GM21529 (cell line): ENCODE data around the gene PRDX1.
"Not testable (repeated sequence)": the region's sequence is repeated elsewhere in the genome, so short reads cannot be mapped to it uniquely, and the experiment has no call there.

ENCODE experiments used
- ATAC-seq: cut with Tn5 transposase; IDR thresholded peaks from one replicate; pipeline ENCODE4 v1.9.1; 2021; ENCODE audit not compliant: unreplicated experiment

The PRDX1 gene

DNA sequence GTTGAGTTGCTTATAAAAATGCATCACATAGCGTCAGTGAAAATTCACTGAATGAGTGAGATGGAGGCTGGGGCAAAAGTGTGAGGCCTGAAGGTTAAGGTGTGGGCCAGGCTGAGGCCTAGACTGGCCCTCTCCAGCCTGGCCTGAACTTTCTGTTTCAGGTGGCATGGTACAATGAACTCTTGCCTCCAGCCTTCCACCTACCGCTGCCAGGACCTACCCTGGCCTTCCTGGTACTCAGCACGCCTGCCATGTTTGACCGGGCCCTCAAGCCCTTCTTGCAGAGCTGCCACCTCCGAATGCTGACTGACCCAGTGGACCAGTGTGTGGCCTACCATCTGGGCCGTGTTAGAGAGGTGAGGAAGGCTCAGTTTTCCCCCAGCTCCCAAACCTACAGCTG is 14.5 kb downstream of the PRDX1 start:
- ATAC-seq = no peak

DNA sequence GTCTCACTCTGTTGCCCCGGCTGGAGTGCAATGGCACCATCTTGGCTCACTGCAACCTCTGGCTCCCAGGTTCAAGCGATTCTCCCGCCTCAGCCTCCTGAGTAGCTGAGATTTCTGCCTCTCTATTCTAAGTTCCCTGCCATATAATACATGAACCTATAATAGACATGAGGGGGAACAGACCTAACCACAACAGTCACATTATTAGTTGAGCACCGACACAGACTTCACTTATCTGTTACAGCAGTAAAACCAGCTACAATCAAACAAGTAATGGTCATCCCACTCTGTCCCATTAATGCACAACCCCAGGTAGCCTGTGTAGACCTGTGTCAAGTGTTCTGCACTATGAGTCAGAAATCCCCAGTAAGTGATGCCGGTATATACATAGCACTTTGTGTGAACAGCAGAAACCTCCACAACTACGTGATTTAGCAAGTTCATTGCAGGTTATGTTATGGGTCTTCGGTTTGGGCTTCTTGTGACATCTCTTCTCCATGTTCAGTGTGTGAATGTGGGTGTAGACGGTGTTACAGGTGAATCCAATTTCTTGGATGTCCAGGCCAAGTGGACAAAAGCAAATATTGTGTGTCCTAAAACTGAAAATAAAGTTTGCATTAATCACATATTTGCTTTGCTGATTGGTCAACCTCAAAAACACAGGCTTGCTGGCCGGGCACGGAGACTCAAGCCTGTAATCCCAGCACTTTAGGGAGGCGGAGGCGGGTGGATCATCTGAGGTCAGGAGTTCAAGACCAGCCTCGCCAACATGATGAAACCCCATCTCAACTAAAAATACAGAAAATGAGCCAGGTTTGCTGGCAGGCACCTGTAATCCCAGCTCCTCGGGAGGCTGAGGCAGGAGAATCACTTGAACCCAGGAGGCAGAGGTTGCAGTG is 18.0 kb downstream of the PRDX1 start:
- ATAC-seq = no peak

DNA sequence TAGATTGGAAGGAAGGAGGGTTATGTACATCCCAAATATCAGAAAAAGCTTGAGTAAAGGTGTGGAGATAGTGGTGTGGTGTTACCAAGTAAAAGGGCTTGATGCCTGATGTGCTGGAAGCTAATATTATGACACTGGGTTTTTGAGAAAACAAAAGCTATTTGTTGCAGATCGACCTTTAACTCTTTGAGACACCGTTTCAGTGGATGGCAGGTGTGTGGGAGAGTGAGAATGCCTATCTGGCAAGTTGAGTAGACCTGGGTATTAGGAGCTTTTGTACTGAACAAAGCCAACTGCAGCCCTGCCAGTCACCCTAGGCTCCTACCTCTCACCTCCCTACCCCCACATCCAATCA is 20.2 kb downstream of the PRDX1 start:
- no peak for ATAC-seq

DNA sequence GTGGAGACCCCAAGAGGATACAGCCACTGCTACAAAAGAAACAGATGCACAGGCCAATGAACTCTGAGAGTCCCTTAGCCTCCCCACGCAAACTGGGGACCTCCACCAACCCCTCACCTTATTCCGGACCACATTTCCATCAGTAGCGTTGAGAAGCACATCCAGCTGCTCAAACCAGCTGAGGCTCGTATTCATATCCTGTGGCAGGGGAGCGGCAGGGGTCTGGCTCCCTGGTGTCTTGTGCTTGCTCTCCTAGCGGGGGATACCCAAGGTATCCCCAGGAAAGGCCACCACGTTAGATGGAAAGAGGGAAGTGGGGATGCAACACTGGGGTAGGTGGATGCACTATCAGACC is 22.3 kb downstream of the PRDX1 start:
- ATAC-seq = no peak

DNA sequence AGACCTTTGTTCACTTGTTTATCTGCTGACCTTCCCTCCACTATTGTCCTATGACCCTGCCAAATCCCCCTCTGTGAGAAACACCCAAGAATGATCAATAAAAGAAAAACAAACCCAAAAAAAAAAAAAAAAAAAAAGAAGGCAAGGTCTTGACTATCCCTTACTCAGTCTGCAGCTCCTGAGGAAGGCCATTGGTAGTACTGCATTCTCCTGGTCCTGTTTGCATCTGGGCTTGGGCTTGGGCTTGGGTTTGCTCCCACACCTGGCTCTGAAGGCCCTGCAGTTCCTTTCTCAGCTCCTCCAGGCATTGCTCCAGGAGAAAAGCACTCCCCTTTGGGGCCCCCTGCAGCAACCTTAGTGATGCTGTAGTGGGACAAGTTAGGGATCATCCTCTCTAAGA is 23.4 kb downstream of the PRDX1 start:
- ATAC-seq = no peak

DNA sequence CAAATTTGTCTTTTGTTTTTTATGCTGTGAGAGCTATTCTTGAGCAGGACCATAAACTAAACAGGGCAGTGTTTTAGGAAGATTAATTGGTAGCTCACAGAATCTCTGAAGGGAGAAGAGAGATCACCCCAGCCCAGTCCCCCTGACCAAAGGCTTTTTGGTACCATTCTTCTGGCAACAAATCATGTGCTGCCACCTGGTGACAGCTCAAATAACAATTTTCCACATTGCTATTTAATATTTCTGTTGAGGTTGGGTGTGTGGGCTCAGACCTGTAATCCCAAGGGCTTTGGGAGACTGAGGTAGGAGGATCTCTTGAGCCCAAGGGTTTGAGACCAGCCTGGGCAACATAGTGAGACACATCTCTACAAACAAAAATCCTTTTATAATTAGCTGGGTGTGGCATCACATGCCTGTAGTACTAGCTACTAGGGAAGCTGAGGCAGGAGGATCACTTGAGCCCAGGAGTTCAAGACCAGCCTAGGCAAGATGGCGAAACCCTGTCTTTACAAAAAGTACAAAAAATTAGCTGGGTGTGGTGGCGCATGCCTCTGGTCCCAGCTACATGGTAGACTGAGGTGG is 28.5 kb downstream of the PRDX1 start:
- no peak for ATAC-seq

DNA sequence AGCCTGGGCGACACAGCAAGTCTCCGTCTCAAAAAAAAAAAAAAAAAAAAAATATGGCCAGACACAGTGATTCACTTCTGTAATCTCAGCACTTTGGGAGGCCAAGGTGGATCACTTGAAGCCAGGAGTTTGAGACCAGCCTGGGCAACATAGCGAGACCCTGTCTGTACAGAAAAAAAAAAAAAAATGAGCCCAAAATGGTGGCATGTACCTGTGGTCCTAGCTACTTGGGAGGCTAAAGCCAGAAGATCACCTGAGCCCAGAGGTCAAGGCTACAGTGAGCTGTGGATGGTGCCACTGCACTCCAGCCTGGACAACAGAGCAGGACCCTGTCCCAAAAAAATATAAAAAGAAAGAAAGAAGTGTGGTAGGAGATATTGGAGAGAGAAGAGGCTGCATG is 29.0 kb downstream of the PRDX1 start:
- ATAC-seq = no peak

DNA sequence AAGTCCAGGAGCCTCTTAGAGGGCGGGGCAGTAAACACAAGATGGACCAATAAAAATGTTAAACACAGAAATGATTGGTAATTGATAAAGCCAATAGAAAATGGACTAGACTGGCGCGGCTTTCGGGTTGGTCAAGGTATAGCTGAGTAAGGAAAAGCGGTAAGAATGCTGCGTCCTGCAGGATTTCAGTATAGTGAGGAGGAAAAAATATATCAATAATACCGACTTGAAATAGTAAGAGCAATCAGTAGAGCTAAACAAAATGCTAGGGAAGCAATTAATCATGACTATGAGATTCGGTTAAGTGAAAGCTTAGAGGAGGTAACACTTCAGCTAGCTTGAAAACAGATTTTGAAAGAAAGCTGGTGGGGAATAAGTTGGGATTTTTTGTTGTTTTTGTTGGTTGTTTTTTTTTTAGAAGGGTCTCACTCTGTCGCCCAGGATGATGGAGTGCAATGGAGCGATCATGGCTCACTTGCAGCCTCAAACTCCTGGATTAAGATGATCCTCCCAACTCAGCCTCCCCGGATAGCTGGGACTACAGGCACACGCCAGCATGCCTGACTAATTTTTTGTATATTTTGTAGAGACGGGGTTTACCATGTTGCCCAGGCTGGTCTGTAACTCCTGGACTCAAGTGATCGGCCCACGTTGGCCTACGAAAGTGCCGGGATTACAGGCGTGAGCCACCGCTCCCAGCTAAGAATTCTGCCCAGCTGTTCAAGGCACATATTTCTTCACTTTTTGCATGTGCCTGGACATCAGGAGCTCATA is 30.0 kb downstream of the PRDX1 start:
- no peak for ATAC-seq

DNA sequence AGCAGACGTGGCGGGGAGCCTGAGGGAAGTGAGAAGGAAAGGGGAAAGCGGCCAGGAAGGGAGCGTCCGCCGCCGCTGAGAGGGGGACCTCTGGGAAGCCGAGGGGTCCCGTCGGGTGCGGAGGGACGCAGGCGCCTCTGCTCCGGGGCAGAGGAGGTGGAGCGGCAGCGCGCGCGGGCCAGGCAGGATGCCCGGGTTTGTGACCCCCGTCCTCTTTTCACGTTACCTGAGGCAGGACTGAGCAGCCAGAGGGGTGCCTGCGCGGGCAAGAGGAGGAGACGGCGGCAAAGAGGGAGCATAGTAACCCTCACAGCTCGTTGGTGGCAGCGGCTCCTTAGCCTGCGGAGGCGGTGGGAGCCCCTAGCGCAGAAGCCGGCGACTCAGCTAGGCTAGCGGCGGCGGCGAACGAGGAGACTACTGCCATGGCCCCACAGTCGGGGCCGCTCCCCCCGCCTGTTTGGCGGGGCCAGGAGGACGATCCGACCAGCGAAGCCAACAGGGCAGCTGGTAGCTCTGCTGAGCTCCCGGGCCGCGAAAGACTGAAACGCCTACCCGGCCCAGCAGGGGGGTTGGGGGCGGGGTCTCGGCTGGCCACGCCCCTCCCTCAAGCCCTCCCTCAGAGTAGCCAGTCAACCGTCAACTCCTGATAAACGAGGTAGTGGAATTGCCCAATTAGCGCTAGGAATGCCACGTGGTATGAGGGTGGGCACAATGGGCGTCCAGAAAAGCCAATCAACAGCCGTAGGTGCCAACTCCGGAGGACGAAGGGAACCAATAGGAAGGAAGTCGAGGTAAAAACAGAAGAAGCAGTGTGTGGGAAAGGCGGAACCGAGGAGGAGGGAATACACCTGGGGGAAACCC is 30.8 kb downstream of the PRDX1 start, which contains the start of gene TESK2:
TSS of gene TESK2 (minus strand) at position 538 of the 861 bp plus-strand sequence. CDS start 33,378 bp downstream, outside the sequence.
- peak; percentile 90 for ATAC-seq

DNA sequence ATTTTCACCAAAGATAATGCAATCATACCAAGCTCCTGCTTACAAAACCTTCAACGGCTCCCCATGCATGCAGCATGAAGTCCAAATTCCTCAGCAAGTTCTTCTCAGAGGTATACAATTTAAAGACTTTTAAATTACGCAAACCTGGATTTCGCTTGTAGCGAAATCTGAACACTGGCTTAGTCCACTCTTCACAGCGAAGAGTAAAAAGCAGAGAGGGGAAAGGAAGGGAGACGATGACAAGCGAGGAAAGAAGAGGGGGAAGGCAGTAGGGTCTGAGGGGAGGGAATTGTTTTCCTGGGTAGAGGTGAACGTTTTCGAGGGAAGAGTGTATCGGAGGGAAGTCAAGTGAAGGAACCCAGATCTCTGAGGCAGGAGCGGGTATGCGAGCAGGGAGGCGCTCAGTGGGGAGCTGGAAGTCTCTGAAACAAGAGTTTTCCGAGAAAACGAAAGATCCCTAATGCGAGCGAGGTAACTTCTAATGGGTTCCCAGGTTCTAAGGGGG is 31.5 kb downstream of the PRDX1 start:
- no peak for ATAC-seq

DNA sequence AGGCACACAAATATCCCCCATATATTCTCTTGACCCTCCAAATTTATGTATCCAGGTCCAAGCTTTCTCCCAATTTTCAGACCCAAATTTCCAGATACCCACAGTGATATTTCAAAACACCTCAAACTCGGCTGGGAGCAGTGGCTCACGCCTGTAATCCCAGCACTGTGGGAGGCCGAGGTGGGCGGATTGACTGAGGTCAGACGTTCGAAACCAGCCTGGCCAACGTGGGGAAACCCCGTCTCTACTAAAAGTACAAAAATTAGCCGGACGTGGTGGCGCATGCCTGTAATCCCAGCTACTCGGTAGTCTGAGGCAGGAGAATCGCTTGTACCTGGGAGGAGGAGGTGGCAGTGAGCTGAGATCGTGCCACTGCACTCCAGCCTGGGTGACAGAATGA is 32.3 kb downstream of the PRDX1 start:
- not testable (repeated sequence) for ATAC-seq

DNA sequence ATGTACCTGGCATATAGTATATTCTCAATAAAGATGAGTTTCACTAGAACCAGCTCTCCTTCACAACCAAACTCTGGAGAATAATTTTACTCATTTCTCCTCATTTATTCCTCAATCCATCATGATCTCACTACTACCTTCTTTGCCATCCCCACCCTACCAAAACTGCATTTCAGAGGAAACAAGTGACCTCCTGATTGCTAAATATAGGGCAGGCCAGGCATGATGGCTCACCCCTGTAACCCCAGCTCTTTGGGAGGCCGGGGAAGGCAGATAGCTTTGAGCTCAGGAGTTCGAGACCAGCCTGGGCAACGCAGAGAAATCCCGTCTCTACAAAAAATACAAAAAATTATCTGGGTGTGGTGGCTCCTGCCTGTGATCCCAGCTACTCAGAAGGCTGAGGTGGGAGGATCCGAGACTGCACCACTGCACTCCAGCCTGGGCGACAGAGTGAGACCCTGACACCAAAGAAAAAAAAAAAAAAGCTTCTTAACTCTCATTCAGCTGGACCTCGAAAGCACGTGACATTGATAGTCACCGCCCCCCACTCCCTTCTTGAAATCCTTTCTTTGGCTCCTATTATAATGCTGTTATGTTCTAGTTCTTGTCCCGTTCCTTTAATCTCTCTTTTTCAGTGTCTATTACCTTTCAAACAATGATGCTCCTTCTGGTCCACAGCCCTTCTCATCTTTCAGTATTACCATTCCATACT is 32.9 kb downstream of the PRDX1 start:
- ATAC-seq = no peak

DNA sequence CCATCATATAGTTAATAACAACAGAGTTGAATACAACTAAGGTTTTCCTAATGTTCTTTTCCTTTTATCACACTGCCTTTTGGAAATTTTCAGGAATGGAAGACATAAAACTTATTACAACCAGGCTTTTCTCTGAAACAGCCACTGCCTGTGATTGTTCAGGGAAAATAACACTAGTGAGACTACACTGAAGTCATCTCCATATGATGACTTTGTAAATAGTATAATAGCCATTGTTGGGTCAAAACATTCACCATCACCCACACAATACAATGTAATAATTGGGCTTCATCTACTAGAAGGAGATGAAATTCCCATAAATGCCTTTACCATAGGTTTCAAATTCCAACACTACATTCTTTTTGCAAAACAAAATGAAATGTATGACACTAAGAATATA is 35.7 kb downstream of the PRDX1 start:
- ATAC-seq = no peak

DNA sequence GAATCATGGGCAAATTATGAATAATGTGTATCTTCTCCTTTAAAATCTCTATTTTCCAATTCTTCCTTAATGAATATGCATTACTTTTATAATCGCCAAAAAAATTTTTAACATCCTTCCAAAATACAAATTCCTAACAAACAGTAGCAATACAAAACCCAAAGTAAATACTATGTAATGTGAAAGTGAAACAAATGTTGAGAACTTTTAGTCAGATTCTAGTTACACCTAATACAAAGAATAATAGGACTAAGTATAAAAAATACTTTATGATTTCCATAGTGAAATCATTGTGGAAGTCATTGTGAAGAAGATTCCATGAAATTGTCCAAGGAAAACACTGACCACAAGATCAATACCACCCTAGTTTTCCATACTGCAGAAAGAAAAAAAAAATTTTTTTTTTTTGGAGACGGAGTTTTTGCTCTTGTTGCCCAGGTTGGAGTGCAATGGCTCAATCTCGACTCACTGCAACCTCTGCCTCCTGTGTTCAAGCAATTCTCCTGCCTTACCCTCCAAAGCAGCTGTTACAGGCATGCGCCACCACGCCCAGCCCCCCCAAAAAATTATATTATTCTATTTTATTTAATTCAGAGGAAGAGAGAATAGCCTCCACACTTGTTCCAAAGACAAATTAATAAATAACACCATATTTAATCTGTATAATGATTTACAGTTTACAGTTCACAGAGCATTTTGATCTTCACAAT is 42.5 kb downstream of the PRDX1 start:
- ATAC-seq = no peak

DNA sequence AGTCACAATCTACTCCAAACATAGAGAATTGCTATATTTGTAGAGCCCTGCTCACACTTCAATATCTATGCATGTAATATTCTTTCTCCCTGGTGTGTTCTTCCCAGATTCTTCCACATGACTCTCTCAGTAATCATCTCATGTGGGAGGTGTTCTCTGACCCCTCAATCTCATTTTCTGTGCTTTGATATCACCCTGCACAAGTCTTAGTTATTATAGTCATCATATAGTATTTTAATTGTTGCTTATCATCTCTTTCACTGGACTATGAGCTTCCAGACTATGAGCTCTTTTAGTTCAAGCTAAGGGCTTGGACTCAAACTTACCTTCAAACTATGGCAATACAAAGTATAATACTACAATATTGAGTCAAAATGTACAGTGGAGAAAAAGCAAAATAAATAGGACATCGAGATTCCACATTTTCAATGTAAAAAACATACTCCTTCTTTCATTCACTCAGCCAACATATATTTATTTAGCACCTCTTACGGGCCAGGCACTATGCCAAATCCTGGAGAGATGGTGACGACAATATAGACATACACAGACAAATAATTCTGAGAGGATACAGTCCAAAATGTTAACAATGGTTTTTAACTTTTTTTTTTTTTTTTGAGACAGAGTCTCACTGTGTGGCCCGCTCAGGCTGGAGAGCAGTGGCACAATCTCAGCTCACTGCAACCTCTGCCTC is 43.4 kb downstream of the PRDX1 start:
- ATAC-seq = no peak

DNA sequence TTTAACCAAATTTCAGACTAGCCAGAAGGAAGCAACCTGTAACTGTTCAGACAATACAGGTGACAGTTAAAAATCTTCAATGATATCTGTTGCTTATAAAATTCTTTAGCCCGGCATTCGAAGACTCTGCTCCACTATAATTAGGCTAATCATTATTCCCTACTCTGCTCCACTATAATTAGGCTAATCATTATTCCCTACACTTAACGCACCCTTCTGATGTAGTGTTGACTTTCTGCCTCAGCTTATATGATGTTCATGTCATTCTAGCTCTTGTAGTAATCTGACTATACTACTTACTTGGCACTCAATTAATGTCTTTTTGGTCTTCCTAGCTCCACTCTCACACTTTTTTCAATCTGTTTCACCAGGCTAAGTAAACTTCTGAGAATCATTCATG is 44.0 kb downstream of the PRDX1 start:
- no peak for ATAC-seq

DNA sequence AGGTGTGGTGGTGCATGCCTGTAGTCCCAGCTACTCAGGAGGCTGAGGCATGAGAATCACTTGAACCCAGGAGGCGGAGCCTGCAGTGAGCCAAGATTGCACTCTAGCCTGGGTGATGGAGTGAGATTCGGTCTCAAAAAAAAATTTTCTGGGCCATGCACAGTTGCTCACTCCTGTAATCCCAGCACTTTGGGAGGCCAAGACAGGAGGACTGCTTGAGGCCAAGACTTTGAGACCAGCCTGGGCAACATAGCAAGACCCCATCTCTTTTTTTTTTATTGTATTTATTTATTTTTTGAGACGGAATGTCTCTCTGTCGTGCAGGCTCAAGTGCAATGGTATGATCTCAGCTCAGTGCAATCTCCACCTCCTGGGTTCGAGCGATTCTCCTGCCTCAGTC is 47.5 kb downstream of the PRDX1 start:
- ATAC-seq = not testable (repeated sequence)

DNA sequence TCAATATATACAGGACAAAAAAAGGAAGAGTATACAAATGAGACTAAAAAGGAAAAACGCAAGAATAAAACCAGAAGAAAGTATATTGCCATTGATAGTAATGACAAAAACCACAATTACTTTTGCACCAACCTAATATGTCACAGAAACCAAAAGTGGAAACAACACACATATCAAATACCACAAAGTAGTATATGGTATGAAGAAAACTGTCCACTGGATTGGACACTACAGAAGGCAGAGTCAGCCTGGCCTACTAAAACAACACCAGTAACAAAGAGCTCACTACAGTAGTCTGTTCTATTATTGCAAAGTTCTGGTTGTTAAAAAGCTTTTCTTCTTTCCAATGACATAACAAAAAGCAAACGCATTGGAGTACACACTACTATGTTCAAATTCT is 48.4 kb downstream of the PRDX1 start:
- ATAC-seq = no peak

DNA sequence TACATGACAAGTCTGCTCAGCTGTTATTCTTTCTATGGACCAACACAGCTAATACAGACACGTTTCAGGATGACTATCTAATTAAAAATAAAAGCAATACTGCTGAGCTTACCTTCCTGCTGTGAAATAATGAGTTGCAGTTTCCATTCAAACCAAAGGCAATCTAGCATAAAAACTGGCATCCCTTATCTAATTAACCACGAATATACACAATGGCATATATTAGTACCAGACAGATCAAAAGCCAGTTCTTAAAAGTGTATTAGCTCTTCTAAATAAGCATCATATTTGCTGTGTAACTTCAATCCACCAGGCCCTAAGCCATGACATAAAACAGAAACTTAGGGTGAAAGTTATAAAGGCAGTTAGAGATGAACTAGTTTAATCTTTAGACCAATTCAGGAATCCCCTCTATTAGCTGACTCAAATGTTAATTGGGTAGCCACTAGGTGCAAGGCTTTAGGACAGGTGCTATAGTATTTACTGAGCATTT is 51.3 kb downstream of the PRDX1 start:
- no peak for ATAC-seq
